ENCODE data around the gene COL26A1.
A peak's percentile ranks its signal among the peaks of the same experiment; 100 is the strongest.

Gene COL26A1

DNA sequence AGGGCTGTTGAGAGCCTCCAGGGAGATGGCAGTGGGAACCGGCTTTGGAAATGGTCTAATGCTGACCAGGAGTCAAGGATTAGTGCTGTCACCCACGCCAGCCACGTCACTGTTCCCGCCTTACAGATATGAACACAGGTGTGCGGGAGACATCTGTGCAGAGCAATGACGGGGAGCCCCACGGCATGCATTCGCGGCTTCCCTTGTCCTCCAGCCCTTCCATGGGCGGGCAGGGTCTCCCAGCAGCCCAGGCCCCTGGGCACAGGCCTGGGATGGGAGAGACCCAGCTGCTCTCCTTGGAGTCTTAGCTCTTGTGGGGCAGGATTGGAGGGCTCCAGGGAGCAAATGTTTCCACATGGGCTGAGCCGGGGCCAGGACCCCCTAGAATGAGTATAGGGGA, 172.2 kb downstream of the COL26A1 start:
- no peak for DNase-seq (ENCODE audit: low read depth)

DNA sequence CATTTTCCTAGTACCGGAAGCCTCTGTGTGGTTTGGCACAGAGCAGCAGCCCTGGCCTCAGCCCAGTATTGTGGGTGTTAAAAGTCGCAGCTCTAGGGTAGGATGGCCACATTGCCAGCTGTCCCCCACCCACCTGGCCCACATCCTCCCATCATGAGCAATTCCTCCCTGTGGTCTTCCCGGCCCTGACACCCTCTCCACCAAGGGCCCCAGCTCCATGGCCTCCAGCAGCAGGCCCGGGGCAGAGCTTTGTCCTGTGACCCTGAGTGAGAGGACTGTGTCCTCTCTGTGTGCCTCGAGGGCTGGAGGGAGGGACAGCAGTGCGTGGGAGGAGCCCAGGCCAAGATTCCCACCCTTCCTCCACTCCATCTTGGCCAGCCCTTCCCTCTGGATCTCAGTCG, 172.7 kb downstream of the COL26A1 start:
- DNase-seq (ENCODE audit: low read depth) = no peak

DNA sequence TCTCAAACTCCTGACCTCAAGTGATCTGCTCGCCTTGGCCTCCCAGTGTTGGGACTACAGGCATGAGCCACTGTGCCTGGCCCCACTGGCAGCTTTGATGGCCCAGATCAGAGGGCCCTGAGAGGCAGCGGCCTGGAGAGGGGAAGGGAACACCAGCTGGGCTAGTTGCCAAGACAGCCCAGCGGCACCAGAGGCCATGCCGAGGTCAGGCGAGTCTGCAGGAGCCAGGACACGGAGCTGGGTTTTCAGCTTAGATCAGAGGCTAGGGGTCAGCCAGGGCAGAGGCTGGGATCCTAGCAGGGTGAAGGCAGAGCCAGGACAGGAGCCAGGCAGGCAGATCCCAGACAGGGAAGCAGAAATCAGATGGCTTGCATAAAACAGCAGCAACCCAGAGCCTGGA, 173.6 kb downstream of the COL26A1 start:
- no peak for DNase-seq (ENCODE audit: low read depth)

DNA sequence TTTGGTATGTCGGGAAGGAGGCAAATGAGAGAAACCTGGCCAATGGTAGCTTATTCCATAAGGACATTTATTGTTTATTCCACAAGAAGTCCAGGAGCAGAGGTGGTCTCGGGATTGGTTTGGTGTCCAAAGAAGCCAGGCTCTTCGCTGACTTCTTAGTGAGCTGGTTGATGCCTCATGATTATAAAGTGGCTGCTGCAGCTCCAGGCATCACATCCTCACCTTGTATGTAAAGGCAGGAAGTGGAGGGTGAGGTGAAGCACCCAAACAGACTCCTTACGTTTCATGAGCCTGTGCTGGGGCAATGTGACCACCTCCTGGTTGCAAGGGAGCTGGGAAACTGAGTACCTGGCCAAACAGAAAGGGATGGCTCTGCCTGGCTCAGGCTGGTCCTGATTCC, 174.0 kb downstream of the COL26A1 start:
- DNase-seq (ENCODE audit: low read depth) = no peak

DNA sequence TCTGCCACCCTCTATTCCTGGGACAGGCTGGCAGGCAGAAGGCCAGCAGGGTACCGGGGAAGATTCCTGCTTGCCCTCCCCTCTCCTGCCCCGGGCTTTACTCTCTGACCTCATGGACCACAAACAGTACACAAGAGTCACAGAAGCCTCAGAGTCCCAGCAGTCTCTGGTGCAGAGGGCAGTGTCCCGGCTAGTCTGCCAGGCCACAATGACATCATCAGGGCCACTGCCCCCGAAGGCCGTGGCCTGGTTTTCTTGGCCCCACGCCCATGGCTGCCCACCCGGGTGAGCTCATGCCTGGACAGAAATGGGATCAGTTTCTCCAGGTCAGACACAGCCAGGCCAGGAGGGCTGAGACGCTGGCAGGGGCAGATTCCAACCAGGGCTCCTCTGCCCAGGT, 174.5 kb downstream of the COL26A1 start:
- DNase-seq (ENCODE audit: low read depth) = no peak

DNA sequence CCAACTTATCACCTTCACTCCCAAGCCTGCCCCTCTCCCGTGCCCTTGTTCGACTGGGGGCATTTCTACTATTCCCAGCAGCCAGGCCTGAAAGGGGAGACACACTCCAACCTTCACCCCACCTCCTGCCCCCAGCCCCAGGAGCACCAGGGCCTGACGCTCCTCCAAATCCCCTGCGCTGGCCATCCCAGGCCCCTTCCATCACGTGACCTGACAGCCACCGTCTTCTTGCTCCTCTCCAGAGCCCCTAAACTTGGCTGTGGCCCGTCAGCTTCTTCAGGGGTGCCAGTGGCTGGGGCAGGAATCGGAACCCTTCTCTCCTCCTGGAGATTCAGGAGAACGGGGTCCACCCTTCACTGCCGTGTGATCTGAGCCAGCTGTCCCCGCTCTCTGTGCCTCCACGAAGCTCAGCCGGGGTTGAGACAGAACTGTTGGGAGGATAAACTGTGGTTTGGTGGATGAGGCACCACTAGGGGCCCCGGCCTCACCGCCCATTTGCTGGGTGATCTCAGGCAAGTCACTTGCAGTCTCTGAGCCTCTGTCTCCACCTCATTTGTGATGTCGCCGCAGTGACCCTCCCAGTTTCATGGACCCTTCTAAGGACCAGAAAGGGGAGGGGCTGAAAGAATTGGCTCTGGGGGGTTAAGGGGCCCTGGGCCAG, 175.4 kb downstream of the COL26A1 start:
- no peak for DNase-seq (ENCODE audit: low read depth)

DNA sequence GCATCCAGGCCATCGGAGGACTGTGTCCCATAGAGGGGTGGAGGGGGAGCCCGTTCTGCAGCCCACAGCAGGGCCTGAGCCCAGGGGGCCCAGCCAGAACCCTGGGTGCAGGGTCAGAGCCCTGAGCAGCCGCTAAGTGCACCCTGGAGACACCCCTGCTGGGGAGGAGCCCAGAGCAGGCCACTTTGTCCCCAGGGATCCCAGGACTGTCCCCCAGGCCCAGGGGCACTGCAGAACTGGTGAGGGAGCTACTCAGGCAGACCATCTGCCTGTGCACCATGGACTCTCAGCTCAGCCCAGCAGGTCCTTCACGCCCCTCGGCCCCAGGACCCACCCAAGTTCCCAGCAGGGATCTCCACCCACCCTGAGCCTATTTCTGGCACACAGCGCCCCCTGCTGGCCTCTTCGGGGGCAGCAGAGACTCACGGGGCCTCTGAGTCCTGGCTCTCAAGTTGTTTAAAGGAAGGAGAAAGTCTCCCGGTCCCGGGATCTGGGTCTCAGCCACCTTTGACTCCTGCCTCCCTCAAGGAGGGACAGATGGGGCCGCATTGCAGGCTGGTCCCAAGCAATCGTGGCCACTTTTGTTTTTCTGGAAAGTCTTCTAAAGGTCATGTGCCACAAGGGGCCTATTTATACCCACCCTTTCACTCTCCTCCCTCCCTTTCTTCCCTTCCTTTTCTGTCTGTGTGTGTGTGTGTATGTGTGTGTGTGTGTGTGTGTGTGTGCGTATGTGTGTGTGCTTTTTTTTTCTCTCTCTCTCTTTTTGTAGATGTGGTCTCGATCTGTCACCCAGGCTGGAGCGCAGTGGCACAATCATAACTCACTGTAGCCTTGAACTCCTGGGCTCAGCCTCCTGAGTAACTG, 176.2 kb downstream of the COL26A1 start:
- DNase-seq (ENCODE audit: low read depth) = peak; percentile 17

DNA sequence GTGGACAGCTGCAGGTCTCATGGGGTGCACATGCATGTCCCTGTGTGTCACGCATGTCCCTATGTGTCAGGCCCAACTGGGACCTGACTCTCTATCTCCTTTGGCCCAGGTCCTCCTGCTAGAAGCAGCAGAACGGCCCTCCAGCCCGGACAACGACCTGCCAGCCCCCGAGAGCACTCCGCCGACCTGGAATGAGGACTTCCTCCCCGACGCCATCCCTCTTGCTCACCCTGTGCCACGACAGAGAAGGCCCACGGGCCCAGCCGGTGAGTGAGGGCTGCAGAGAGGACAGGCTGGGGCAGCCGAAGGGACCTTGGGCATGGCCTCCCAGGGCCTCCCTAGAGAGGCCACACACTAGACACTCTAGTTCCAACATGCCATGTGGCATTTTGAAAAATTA, 177.1 kb downstream of the COL26A1 start:
- DNase-seq (ENCODE audit: low read depth) = no peak

DNA sequence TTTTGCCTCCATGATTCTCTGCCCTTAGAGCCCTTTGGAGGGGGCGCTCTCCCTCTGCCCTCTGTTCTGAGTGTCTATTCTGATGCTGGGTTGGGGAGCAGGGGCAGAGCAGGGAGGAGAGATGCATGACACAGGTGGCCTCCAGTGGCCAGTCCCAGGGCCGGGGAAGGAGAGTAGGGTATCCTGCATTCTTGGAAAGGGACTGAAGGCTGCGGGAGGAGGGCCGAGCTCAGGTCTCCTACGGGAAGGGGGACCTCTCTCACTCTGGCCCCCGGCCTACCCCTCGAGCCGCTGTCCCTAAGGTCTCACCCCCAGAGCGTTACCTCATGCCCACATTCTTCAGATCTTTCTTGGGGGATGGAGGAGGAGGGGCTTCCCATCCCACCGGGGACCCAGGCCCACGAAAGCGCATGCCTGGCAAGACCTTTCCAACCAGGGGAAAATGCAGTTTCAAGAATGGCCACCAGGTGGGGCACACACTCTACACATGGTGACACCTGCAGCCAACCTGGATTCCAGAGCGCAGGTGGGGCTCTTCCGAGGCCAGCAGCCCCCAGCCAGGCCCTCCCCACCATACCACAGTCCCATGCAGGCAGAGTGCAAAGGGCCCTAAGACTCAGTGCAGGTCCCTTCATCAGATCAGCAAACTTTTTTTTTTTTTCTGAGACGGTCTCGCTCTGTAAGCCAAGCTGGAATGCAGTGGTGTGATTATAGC, 180.0 kb downstream of the COL26A1 start:
- DNase-seq (ENCODE audit: low read depth) = peak; percentile 33

DNA sequence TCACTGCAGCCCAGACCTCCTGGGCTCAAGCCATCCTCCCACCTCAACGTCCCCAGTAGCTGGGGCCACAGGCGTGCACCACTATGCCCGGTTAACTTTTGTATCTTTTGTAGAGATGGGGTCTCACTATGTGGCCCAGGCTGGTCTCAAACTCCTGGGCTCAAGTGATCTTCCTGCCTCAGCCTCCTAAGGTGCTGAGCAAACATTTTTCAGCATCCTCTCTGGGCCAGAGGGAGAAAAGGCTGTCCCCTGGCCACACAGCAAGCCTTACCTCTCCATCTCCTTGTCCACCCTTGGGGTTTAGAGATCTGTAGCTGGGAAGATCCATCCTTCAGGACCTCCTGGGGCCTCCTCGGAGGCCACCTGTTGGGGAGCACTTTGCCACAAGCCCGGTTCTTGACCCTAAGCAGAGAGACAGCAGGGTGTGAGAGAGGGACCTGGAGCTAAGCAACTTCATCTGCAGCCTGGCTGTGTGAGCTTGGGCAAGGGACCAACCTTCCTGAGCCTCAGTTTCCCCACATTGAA, 180.6 kb downstream of the COL26A1 start:
- DNase-seq (ENCODE audit: low read depth) = no peak

DNA sequence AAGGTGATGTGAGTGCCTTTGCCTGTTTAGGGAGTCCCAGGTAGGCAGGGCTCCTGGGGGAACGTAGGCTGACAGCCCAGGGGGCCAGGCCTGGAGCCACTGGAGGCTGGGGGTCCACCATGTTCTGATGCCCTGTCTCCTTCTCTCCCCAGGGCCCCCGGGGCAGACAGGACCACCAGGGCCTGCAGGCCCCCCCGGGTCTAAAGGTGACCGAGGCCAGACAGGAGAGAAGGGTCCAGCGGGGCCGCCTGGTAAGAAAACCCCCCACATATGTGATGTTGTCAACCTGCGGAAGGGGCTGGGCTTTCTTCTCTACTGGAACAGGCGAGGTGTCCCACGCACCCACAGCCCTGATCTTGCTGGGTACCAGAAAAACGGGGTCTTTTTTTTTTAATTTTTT, 181.2 kb downstream of the COL26A1 start:
- no peak for DNase-seq (ENCODE audit: low read depth)

DNA sequence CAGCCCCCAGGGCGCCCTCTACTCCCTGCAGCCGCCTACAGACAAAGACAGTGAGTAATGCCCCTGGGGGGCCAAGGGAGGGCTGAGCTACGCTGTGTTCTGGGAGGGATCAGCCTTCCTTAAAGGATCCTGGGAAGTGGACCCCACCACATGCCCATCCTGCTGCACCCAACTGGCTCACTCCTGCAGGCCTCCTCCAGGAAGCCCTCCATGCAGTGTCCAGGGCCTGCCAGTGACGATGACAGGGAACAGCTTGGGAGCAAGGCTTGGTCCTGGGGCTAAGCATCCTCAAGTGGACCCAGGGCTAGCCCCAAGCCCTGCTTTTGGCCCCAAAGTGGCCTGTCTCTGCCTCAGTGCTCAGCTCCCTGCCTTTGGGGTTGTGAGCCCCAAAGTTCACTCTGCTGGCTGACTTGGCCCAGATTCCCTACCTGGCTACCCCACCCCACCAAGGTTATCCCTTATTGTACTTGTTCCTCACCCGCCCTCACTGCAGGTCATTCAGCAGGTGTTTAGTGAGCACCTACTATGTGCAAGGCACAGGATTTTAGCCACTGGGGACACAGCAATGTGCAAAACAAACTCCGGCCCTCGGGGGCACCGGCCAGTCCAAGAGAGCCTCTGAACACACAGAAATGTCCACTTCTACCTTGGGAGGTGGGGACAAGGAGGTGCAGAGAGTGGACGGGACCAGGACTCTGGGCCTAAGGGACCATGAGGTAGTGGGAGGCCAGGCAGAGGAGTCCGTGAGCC, 182.9 kb downstream of the COL26A1 start:
- no peak for DNase-seq (ENCODE audit: low read depth)

DNA sequence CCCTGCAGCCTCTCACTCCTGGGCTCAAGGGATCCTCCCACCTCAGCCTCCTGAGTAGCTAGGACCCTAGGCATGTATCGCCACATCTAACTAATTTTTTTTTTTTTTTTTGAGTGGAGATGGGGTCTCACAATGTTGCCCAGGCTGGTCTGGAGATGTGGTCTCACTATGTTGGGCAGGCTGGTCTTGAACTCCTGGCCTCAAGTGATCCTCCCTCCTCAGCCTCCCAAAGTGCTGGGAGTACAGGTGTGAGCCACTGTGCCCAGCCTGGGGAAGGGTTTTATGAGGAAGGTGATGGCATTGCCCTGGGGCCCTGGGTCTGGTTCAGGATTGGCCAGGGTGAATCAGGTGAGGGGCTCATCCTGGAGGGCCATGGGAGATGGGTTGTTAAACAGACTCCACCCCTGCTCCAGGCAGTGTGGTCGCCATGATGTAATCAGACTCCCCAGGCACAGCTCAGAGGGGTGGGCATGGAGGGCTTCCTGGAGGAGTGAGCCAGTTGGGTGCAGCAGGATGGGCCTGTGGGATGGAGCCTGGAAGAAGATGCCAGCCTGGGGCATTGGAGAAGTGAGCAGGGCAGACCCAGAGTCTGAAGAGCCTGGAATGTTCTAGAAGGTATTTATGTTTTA, 183.7 kb downstream of the COL26A1 start:
- no peak for DNase-seq (ENCODE audit: low read depth)

DNA sequence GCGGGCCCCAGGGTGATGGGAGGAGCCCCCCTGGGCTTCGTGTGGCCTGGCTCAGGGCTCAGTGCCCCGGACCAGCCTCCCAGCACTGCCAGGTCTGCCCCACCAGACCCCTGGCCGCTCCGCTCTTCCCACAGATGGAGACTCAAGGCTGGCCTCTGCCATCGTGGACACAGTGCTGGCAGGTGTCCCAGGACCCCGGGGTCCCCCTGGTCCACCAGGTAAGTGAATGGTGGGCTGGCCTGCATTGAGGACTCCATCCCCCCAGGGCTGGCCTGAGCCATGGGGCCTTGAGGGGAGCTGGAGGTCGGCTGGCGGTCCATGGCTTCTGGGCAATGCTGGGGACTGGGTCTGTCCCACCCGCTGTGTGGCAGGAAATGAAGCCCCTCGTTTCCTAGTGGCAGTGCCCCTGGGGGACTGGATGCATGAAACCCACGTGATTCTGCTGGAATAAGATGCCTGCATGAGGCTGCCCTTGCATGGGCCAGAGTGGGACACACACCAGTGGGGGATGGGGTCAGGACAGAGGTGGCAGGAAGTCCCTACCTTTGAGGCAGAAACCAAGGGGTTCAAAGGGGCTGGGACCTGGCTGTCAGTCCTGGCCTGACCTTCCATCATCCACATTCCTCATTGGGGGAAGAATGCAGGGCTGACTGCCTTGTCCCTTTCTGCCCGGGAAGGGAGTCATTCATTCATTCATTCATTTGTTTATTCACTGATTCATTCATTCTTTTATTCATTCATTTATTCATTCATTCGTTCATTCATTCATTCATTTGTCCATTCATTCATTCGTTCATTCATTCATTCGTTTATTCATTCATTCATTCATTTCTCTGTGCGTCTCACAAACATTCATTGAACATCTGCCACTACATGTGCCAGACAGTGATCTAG, 184.6 kb downstream of the COL26A1 start:
- DNase-seq (ENCODE audit: low read depth) = no peak

DNA sequence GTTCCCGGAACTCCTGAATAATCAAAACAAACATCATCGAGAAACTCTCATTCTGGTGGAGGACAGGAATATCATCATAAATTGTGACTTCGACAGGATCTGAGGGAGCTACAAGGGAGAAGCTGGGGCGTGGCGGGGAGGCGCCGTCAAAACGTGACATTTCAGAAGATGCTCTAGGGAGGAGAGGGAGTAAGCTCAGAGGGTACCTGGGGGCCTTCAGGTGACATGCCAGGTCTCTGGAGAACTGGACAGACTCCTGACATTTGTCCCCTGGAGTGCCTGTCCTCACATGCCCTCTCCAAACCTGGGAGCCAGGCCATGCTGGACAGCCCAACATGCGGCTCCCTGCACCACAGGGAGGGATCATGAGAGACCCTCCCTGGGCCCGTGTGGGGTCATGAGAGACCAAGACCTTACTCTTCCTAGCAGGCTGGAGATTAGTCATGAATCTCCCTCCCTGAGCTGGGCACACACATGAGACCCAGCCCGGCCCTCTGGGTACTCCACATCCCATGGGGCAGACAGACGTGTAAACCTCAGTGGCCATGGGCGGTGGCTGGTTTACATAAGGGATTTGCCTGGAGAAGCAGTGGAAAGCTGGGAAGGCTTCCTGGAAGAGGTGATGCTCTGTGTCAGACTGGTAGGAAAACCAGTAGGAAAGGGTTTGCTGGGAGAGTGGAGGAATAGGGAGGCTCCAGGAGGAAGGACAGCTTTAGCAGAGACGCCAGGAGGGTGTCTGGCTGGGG, 185.4 kb downstream of the COL26A1 start:
- no peak for DNase-seq (ENCODE audit: low read depth)

DNA sequence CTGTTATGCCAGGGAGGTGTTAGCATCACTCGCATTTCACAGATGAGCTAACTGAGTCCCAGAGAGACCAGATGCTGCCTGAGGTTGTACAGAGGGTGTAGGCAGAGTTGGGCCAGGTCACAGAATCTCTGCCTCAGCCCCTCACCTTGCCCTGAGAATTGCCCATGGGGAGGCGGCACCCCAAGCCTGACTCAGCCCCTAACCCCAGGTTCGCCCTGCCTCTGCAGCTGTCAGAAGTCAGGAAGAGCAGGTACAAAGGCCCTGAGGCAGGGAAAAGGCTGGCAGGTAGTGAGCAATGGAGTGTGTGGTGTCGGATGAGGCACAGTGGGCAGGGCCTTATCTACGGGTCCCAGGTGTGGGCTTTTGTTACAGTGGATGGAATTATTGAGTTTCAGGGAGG, 187.1 kb downstream of the COL26A1 start:
- no peak for DNase-seq (ENCODE audit: low read depth)

DNA sequence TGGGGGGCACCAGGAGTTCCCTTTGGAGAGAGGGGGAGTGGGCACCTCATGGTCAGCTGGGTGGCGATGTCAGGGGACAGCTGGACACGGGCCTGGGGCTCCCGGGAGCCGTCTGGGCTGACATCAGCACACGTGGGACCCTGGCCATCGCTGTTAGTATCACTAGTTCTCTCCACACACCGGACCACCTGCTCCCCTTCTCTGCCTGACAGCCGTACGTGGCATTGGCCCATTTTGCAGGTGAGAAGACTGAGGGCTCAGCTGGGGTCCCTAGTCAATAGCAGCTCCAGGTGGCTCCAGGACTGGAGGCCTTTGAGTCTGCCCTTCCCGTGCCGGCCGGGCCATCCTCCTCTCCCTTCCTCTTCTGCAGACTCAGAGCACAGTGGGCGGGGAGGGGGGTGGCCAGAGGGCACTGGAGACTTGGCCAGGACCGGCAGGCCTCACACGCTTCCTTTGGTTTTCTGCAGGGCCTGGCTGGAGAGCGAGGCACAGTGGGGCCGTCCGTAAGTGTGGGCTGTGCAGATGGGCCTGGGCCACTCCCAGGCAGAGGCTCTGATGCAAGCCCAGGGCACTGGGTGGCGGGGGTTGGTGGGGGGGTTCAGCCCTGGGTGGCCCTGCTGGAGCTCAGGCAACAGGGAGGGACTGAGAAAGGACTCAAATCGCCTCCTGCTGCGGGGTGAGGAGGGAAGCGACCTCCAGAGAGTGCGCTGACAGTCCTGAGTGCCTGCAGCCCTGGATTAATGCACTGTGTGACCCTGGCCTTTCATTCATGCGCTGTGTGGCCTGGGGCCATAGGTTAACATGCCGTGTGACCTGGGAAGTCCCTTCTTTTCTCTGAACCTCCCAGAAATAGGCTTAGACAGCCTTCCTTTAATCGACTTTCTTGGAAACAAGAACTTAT, 188.2 kb downstream of the COL26A1 start:
- no peak for DNase-seq (ENCODE audit: low read depth)

DNA sequence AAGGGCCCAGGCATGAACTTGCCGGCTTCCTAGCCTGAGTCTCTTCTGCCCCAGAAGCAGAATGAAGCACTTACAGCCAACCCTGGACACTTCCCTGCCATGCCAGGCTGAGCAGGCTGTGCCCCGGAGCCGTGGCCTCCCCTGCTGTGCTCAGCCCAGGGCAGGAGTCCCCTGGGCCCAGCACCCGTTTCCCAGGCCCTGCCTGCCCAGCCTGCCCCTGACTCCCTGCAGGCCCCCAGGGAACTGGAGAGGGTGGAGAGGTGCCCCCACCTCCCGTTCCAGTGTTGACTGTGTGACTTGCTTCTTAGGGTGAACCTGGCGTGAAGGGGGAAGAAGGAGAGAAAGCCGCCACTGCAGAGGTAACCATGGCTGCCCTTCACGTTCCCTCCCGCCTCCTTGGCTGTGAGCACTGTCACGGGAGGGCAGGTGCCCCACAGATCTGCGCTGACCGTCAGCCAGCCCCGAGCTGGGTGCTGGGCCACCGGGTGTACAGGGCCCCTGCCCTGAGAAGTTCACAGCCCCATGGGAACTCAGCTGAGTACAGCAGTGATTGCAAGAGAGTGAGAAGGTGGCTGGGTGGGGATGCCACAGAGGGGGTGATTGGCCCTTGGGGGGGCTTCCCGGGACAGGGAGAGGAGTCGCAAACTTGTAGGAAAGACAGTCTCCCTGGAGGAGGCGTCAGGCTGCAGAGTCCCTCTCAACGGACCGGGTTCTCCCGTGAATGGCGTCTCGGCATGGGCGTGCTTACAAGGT, 190.5 kb downstream of the COL26A1 start:
- no peak for DNase-seq (ENCODE audit: low read depth)
